Measurements from ENCODE around the gene NNAT. TPM values are rescaled to one million over a fixed set of nuclear protein-coding genes. Genes with fewer than 3 reads are reported as not detected.

NNAT gene
- total RNA-seq, 2 donors from 2014 or later = 0.52 TPM; not detected in 1

- Histone ChIP-seq H3K9me3 (no peaks in the 10 kb centered on the region), H3K4me3 (no peak overlapping the region), H3K36me3 (replicated peaks in 1 of 2; ENCODE audit: insufficient read depth in 1 of 2, low read depth in 2 of 2) (no peaks in the 10 kb centered on the region), H3K4me1 (no peaks in the 10 kb centered on the region), H3K27ac (no peak overlapping the region), H3K27me3 (no peaks in the 10 kb centered on the region)
- DNase-seq (no peak), ATAC-seq (no peak)
- intact Hi-C loops (cut with DNase I) = no loop called here
- no peak for TF ChIP-seq CTCF (IDR thresholded peaks at IDR 0.05)
- 56 to 58% methylated on average over 5 of the region's 5 CpGs for WGBS, 2 donors
These were observed 45.8 kb upstream of the NNAT start for GRCh38 chr20:37475252-37475651.

- Histone ChIP-seq H3K4me3 (no peak overlapping the region), H3K4me1 (no peaks in the 10 kb centered on the region), H3K36me3 (replicated peaks in 1 of 2; ENCODE audit: insufficient read depth in 1 of 2, low read depth in 2 of 2) (no peaks in the 10 kb centered on the region), H3K27ac (no peak overlapping the region), H3K27me3 (no peaks in the 10 kb centered on the region), H3K9me3 (no peaks in the 10 kb centered on the region)
- 67 to 69% methylated on average over 3 of the region's 3 CpGs for WGBS, 2 donors
- intact Hi-C loops (cut with DNase I) = no loop called here
- TF ChIP-seq CTCF (IDR thresholded peaks at IDR 0.05) = no peak
- no peak for TF ChIP-seq POLR2A (IDR thresholded peaks at IDR 0.05)
- DNase-seq = no peak
- ATAC-seq = no peak
These were observed 44.0 kb upstream of the NNAT start for GRCh38 chr20:37477041-37477440.

- intact Hi-C loops (cut with DNase I) = no loop called here
- no peak for ATAC-seq
- Histone ChIP-seq H3K27me3 (no peaks in the 10 kb centered on the region), H3K4me3 (no peak overlapping the region), H3K27ac (no peak overlapping the region), H3K36me3 (replicated peaks in 1 of 2; ENCODE audit: insufficient read depth in 1 of 2, low read depth in 2 of 2) (no peaks in the 10 kb centered on the region), H3K9me3 (no peaks in the 10 kb centered on the region), H3K4me1 (no peaks in the 10 kb centered on the region)
- WGBS, 2 donors = 60 to 64% methylated on average over 6 of the region's 6 CpGs
- TF ChIP-seq POLR2A (IDR thresholded peaks at IDR 0.05) = no peak
- TF ChIP-seq CTCF (IDR thresholded peaks at IDR 0.05) = no peak
- peak in 1 of 4 donors; percentile 20 for DNase-seq
These were observed 41.8 kb upstream of the NNAT start for GRCh38 chr20:37479266-37479665.

GRCh38 chr20:37479925-37480691 lies 40.9 kb upstream of the NNAT start:
- H3K9me3 ChIP-seq = no peaks in the 10 kb centered on the region
- H3K27ac ChIP-seq = no peak overlapping the region
- intact Hi-C loops (cut with DNase I) = no loop called here
- H3K4me1 ChIP-seq = no peaks in the 10 kb centered on the region
- H3K36me3 ChIP-seq (replicated peaks in 1 of 2; ENCODE audit: insufficient read depth in 1 of 2, low read depth in 2 of 2) = no peaks in the 10 kb centered on the region
- TF ChIP-seq POLR2A (IDR thresholded peaks at IDR 0.05) (no peak), CTCF (IDR thresholded peaks at IDR 0.05) (no peak)
- ATAC-seq = no peak
- no peak for DNase-seq
- WGBS, 2 donors = 73 to 76% methylated on average over 9 of the region's 9 CpGs
- H3K4me3 ChIP-seq = no peak overlapping the region
- H3K27me3 ChIP-seq = no peaks in the 10 kb centered on the region

GRCh38 chr20:37480919-37481318 lies 40.1 kb upstream of the NNAT start:
- H3K27me3 ChIP-seq = no peaks in the 10 kb centered on the region
- no peaks in the 10 kb centered on the region for H3K4me1 ChIP-seq
- H3K36me3 ChIP-seq (replicated peaks in 1 of 2; ENCODE audit: insufficient read depth in 1 of 2, low read depth in 2 of 2) = no peaks in the 10 kb centered on the region
- no peak for TF ChIP-seq POLR2A (IDR thresholded peaks at IDR 0.05)
- TF ChIP-seq CTCF (IDR thresholded peaks at IDR 0.05) = no peak
- 64 to 77% methylated on average over 1 of the region's 1 CpG for WGBS, 2 donors
- ATAC-seq = no peak
- no peaks in the 10 kb centered on the region for H3K9me3 ChIP-seq
- no peak for DNase-seq
- intact Hi-C loops (cut with DNase I) = no loop called here
- no peak overlapping the region for H3K4me3 ChIP-seq
- no peak overlapping the region for H3K27ac ChIP-seq

Measured in body of pancreas (tissue), 4 donors.